H9 (cell line): ENCODE measurements around the gene UVRAG. TPM values are rescaled to one million over a fixed set of nuclear protein-coding genes. Genes with fewer than 3 reads are reported as not detected.

Experiments
- DNase-seq: peaks from one replicate; pipeline ENCODE4 v3.0.0-alpha.2; 2017
- H2AFZ ChIP-seq: one replicate; pipeline ENCODE4 v1.6.1; 2013; ENCODE audit warnings: mild to moderate bottlenecking, low read length, control low read depth, moderate library complexity
- H2AK5ac ChIP-seq: 2 replicates; pipeline ENCODE4 v1.6.1; 2013; ENCODE audit warnings: low read length, control low read depth, mixed read lengths; ENCODE audit not compliant: insufficient read length
- H2BK120ac ChIP-seq: one replicate; pipeline ENCODE4 v1.6.1; 2013; ENCODE audit warnings: low read depth, mild to moderate bottlenecking, low read length, control low read depth, inconsistent platforms; ENCODE audit not compliant: poor library complexity, severe bottlenecking
- H2BK12ac ChIP-seq: 2 replicates; pipeline ENCODE4 v1.6.1; 2013; ENCODE audit warnings: low read length, control low read depth, mixed read lengths, low read depth; ENCODE audit not compliant: insufficient read length
- H2BK15ac ChIP-seq: 2 replicates; pipeline ENCODE4 v1.6.1; 2013; ENCODE audit warnings: low read depth, low read length, control low read depth
- H2BK20ac ChIP-seq: one replicate; pipeline ENCODE4 v1.6.1; 2013; ENCODE audit warnings: low read depth, mild to moderate bottlenecking, low read length, control low read depth, inconsistent platforms; ENCODE audit not compliant: poor library complexity, severe bottlenecking
- H2BK5ac ChIP-seq: 2 replicates; pipeline ENCODE4 v1.6.1; 2013; ENCODE audit warnings: low read length, control low read depth, mixed read lengths; ENCODE audit not compliant: insufficient read length
- H3K14ac ChIP-seq: 2 replicates; pipeline ENCODE4 v1.6.1; 2013; ENCODE audit warnings: low read length, control low read depth; ENCODE audit not compliant: insufficient read depth
- H3K18ac ChIP-seq: 2 replicates; pipeline ENCODE4 v1.6.1; 2013; ENCODE audit warnings: low read depth, mild to moderate bottlenecking, mixed read lengths, low read length, control low read depth; ENCODE audit not compliant: insufficient read length
- H3K23ac ChIP-seq: 2 replicates; pipeline ENCODE4 v1.6.1; 2013; ENCODE audit warnings: low read length, control low read depth, mixed read lengths, low read depth; ENCODE audit not compliant: insufficient read length
- H3K23me2 ChIP-seq: 2 replicates; pipeline ENCODE4 v1.6.1; 2013; ENCODE audit warnings: low read depth, mild to moderate bottlenecking, mixed read lengths, low read length, control low read depth; ENCODE audit not compliant: insufficient read length, poor library complexity, severe bottlenecking
- H3K27ac ChIP-seq: 2 replicates; pipeline ENCODE4 v1.5.1; 2013; ENCODE audit warnings: low read length, control low read depth, mixed read lengths, low read depth; ENCODE audit not compliant: insufficient read length
- H3K27me3 ChIP-seq: 2 replicates; pipeline ENCODE4 v1.6.1; 2013; ENCODE audit warnings: low read length, control low read depth, inconsistent platforms; ENCODE audit not compliant: insufficient read depth
- H3K4ac ChIP-seq: 2 replicates; pipeline ENCODE4 v1.6.1; 2013; ENCODE audit warnings: low read depth, mild to moderate bottlenecking, control low read depth, inconsistent platforms, low read length, moderate library complexity
- H3K4me1 ChIP-seq: 2 replicates; pipeline ENCODE4 v1.6.1; 2013; ENCODE audit warnings: low read length, control low read depth, inconsistent platforms; ENCODE audit not compliant: insufficient read depth
- H3K4me2 ChIP-seq: 2 replicates; pipeline ENCODE4 v1.6.1; 2013; ENCODE audit warnings: low read length, control low read depth, mixed read lengths; ENCODE audit not compliant: insufficient read length, insufficient read depth
- H3K56ac ChIP-seq: 2 replicates; pipeline ENCODE4 v1.6.1; 2013; ENCODE audit warnings: low read depth, mild to moderate bottlenecking, mixed read lengths, low read length, control low read depth; ENCODE audit not compliant: insufficient read length
- H3K79me1 ChIP-seq: 2 replicates; pipeline ENCODE4 v1.6.1; 2013; ENCODE audit warnings: low read depth, mild to moderate bottlenecking, moderate library complexity, low read length, control low read depth, inconsistent platforms; ENCODE audit not compliant: insufficient read depth, poor library complexity, severe bottlenecking
- H3K79me2 ChIP-seq: 2 replicates; pipeline ENCODE4 v1.6.1; 2013; ENCODE audit warnings: low read length, control low read depth, inconsistent platforms; ENCODE audit not compliant: insufficient read depth
- H3K9ac ChIP-seq: 2 replicates; pipeline ENCODE4 v1.6.1; 2013; ENCODE audit warnings: low read length, control low read depth, mixed read lengths; ENCODE audit not compliant: insufficient read length; ENCODE audit errors: extremely low read depth
- H3K9me3 ChIP-seq: one replicate; pipeline ENCODE4 v1.6.1; 2013; ENCODE audit warnings: low read depth, low read length, inconsistent platforms; ENCODE audit not compliant: control insufficient read depth
- H3T11ph ChIP-seq: one replicate; pipeline ENCODE4 v1.6.1; 2013; ENCODE audit warnings: mild to moderate bottlenecking, low read length, control low read depth, inconsistent platforms
- H4K20me1 ChIP-seq: one replicate; pipeline ENCODE4 v1.6.1; 2013; ENCODE audit not compliant: control insufficient read depth, insufficient read length, insufficient read depth
- H4K5ac ChIP-seq: 2 replicates; pipeline ENCODE4 v1.6.1; 2013; ENCODE audit warnings: low read depth, mild to moderate bottlenecking, mixed read lengths, low read length, control low read depth; ENCODE audit not compliant: insufficient read length
- H4K8ac ChIP-seq: replicated peaks from 2 replicates; pipeline ENCODE4 v1.6.1; 2013; ENCODE audit warnings: low read length, control low read depth, mixed read lengths, low read depth; ENCODE audit not compliant: insufficient read length
- H4K91ac ChIP-seq: 2 replicates; pipeline ENCODE4 v1.6.1; 2013; ENCODE audit warnings: low read depth, mild to moderate bottlenecking, moderate library complexity, mixed read lengths, low read length, control low read depth; ENCODE audit not compliant: insufficient read length
- H3K27ac Mint-ChIP-seq, 3 experiments: 2 replicates in 2 of 3; 3 replicates in 1 of 3; pipeline ENCODE4 v1.8.0; 2020 to 2021; ENCODE audit warnings: mixed read lengths in 3 of 3, mild to moderate bottlenecking in 1 of 3, moderate library complexity in 1 of 3
- H3K27me3 Mint-ChIP-seq: 2 replicates; pipeline ENCODE4 v1.8.0; 2021; ENCODE audit warnings: low read depth, mild to moderate bottlenecking, moderate library complexity, mixed read lengths
- H3K36me3 Mint-ChIP-seq, 3 experiments: 2 replicates in 2 of 3; 3 replicates in 1 of 3; pipeline ENCODE4 v1.8.0; 2020 to 2021; ENCODE audit warnings: low read depth in 3 of 3, mixed read lengths in 3 of 3; ENCODE audit not compliant: insufficient read depth in 1 of 3
- H3K4me1 Mint-ChIP-seq, 2 experiments: 2 replicates each; pipeline ENCODE4 v1.8.0; 2020; ENCODE audit warnings: mixed read lengths in 2 of 2
- H3K4me3 Mint-ChIP-seq, 2 experiments: 2 replicates in 1 of 2; 3 replicates in 1 of 2; pipeline ENCODE4 v1.8.0; 2020 to 2021; ENCODE audit warnings: mild to moderate bottlenecking in 2 of 2, mixed read lengths in 2 of 2, moderate library complexity in 1 of 2
- H3K9me3 Mint-ChIP-seq, 2 experiments: 2 replicates in 1 of 2; 3 replicates in 1 of 2; pipeline ENCODE4 v1.8.0; 2020; ENCODE audit warnings: mild to moderate bottlenecking in 2 of 2, mixed read lengths in 2 of 2, moderate library complexity in 1 of 2
- CTCF ChIP-seq: fragments of 200-600 bp; sonication (generic); conservative IDR thresholded peaks from 3 replicates; pipeline ENCODE4 v1.8.0; 2021; ENCODE audit warnings: antibody characterized with exemption, mild to moderate bottlenecking
- WGBS: extraction: QIAGEN DNeasy Blood & Tissue Kit; methylation state at CpG from one replicate; pipeline ENCODE4 v1.1.7; 2013; ENCODE audit warnings: missing lambda C conversion rate, low lambda C conversion rate, mixed read lengths; ENCODE audit not compliant: insufficient read length; ENCODE audit errors: extremely low coverage; 5-methylcytosine and 5-hydroxymethylcytosine counted together
- total RNA-seq: library from RNA; stranded (reverse); gene quantifications from 2 replicates; pipeline ENCODE4 v1.2.1, GENCODE V29; 2021

The UVRAG gene
- total RNA-seq, 1 experiment from 2014 or later = 18.5 TPM

GRCh38 chr11:75918331-75918730 lies 103.3 kb downstream of the UVRAG start:
- Mint-ChIP-seq H3K27me3 (no peaks in the 10 kb centered on the region), H3K4me1 (no peaks in the 10 kb centered on the region), H3K9me3 (no peaks in the 10 kb centered on the region), H3K27ac (no peak overlapping the region), H3K4me3 (no peak overlapping the region), H3K36me3 (0 out of 7 replicates have a peak, but pooled peaks cover 0 to 2% (median 0%) of the 10 kb centered on the region in 3 experiments)
- Histone ChIP-seq H3K23me2 (no peaks in the 10 kb centered on the region), H3K9ac (no peak overlapping the region), H3T11ph (no peak overlapping the region), H3K27me3 (no peaks in the 10 kb centered on the region), H4K91ac (no peak overlapping the region), H3K18ac (no peak overlapping the region), H4K8ac (no peak overlapping the region), H3K79me2 (no peaks in the 10 kb centered on the region), H2BK20ac (no peak overlapping the region), H3K27ac (no peak overlapping the region), H3K4ac (no peak overlapping the region), H2AK5ac (no peak overlapping the region), H3K9me3 (no peaks in the 10 kb centered on the region), H2BK12ac (no peak overlapping the region), H3K4me1 (no peaks in the 10 kb centered on the region), H3K56ac (no peak overlapping the region), H3K14ac (no peak overlapping the region), H2BK5ac (no peak overlapping the region), H4K5ac (no peak overlapping the region), H3K4me2 (no peak overlapping the region), H3K79me1 (no peaks in the 10 kb centered on the region), H4K20me1 (no peaks in the 10 kb centered on the region), H3K23ac (no peak overlapping the region), H2BK15ac (no peak overlapping the region), H2BK120ac (no peak overlapping the region), H2AFZ (no peak overlapping the region)
- no peak for DNase-seq
- TF ChIP-seq CTCF = no peak
- WGBS = no CpG with 5 or more reads among the region's 7 CpGs
